Hematopoietic multipotent progenitor cell treated with erythropoietin and hydrocortisone succinate and interleukin-3 and kit ligand, for 6 days (in vitro differentiated cells): ENCODE measurements around the gene SPECC1.
A peak's percentile ranks its signal among the peaks of the same experiment; 100 is the strongest.
"Not testable (repeated sequence)": the region's sequence is repeated elsewhere in the genome, so short reads cannot be mapped to it uniquely, and the experiment has no call there.

Experiments used
- DNase-seq: peaks from one replicate; pipeline ENCODE4 v3.0.0-alpha.2; 2015

The SPECC1 gene

GRCh38 chr17:20214794-20215193, 205.6 kb downstream of the SPECC1 start:
- no peak for DNase-seq

GRCh38 chr17:20216154-20216815, 207.1 kb downstream of the SPECC1 start:
- DNase-seq = no peak

DNA sequence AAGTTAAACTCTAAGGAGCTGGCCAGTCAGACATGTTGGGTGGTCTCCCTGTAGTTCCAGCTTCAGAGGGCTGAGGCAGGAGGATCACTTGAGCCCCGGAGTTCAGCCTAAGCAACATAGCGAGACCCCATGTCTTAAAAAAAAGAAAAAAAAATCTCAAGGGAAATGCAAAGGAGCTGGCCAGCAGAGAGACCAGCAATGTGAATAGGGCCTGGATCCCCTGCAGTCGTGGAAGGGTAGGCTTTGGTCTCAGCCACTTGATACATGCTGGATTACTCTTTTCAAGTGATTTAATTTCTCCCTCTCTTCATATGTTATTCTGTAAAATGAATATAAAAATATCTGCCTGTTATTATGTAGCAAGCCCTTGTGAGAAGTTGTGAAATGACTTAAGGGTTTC, 207.7 kb downstream of the SPECC1 start:
- DNase-seq = no peak

- DNase-seq = no peak
These were observed 208.5 kb downstream of the SPECC1 start for GRCh38 chr17:20217677-20218076.

GRCh38 chr17:20218272-20218671, 209.1 kb downstream of the SPECC1 start:
- DNase-seq = no peak

DNA sequence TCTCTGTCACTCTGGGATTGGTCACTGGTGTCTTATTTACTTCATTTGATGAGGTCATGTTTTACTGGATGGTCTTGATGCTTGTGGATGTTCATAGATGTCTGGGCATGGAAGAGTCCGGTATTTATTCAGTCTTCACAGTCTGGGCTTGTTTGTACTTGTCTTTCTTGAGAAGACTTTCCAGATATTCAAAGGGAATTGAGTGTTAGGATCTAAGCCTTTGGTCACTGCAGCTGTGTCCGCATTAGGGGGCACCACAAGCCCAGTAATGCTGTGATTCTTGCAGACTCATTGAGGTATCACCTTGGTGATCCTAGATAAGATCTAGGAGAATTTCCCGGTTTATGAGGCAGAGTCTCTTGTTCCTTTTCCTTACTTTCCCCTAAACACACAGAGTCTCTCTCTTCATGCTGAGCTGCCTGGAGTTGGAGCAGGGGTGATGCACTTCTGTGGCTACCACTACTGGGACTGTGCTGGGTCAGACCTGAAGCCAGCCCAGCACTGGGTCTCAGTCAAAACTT, 214.7 kb downstream of the SPECC1 start:
- DNase-seq = no peak

DNA sequence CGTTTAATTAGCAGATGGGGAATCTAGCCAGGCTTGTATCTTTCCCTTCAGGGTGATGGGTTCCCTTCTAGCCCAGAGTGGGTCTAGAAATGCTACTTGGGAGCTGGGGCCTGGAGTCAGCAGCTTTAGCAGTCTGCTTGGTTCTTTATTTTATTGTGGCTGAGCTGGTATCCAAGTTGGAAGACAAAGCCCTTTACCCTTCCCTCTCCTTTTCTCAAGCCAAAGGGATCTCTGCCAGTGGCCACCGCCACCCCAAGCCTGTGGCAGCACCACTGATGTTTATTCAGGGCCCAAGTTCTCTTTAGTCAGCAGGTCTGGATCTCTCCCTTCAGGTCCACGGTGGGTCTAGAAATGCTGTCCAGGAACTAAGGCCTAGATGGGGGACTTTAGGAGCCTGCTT, 215.2 kb downstream of the SPECC1 start:
- DNase-seq = no peak

- DNase-seq = no peak
These were observed 216.3 kb downstream of the SPECC1 start for GRCh38 chr17:20225162-20226115.

GRCh38 chr17:20226814-20227482, 217.8 kb downstream of the SPECC1 start:
- peak; percentile 89 for DNase-seq

DNA sequence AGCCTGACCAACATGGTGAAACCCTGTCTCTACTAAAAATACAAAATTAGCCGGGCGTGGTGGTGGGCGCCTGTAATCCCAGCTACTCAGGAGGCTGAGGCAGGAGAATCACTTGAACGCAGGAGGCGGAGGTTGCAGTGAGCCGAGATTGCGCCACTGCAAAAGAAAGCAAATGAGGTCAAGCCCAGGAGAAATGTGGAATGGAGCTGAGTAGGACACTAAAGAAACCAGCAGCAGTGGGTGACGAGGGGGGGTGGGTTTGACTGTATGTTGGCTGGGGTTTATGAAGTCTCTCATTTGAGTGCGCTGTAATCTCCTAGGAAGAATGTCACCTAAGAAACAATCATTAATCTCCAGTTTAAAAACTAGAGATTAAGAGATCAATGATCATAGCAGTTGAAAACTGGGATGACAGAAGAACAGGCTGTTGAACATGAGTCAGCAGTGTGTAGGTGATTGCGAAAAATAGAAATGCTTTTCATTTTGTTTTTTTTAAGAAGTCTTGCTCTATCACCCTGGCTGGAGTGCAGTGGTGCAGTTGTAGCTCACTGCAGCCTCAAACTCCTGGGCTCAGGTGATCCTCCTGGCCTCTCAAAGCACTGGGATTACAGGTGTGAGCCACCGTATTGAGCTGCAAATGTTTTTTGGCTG, 218.7 kb downstream of the SPECC1 start:
- peak; percentile 18 for DNase-seq

DNA sequence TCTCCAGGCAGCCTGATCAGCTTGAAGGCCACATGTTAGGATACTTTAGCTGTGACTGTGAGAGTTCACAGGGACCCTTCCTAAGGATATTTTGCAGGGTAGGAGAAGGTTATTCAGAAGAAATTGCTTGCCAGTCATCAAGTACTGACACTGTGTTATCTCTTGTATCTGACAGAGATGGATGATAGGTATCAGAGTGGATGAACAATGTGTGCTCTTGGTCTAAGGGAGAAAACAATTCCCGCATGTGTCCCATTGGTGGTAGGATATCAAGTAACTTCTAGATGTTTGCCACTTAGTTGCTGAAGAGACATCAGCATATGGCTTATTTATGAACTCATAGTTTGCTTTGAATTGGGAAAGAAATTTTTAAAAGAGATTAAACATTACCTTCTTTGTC, 219.3 kb downstream of the SPECC1 start:
- no peak for DNase-seq

GRCh38 chr17:20228860-20229259, 219.7 kb downstream of the SPECC1 start:
- DNase-seq = no peak

DNA sequence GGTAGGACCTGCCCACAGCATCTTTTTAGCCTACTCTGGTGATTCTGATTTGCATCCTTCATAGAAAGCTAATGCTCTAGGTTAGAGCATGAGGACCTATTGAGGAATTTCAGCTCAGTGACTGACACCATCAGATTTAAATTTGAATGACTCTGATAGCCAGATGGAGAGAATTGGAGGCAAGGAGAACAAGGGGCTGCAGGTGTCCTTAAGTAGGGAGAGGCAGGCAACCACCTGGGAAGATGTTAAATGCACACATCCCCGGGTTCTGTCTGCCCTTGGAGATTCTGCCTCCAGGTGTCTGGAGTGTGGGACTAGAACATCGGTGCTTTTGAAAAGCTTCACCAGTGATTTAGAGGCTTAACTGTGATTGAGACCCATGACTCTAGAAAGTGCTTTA, 221.8 kb downstream of the SPECC1 start:
- no peak for DNase-seq

DNA sequence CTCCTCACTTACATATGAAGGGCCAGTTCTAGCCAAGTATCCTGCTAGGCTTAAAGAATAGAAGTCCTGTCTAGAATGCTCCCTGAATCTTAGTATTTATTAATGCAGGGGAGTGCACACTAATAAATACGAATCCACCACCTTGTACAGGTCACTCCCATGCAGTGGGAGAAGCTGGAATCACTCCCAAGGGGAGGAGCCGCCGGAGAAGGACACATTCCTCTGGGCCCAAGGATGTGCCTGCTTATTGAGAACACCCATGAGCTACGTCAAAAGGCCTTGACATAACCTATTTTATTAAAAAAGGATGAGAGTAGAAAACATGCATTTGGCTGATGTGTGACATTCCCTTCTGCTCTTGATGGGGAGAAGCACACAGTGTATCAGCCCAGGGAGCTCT, 223.5 kb downstream of the SPECC1 start:
- DNase-seq = no peak

GRCh38 chr17:20234276-20234675, 225.1 kb downstream of the SPECC1 start:
- no peak for DNase-seq

GRCh38 chr17:20235747-20236146, 226.6 kb downstream of the SPECC1 start:
- no peak for DNase-seq

DNA sequence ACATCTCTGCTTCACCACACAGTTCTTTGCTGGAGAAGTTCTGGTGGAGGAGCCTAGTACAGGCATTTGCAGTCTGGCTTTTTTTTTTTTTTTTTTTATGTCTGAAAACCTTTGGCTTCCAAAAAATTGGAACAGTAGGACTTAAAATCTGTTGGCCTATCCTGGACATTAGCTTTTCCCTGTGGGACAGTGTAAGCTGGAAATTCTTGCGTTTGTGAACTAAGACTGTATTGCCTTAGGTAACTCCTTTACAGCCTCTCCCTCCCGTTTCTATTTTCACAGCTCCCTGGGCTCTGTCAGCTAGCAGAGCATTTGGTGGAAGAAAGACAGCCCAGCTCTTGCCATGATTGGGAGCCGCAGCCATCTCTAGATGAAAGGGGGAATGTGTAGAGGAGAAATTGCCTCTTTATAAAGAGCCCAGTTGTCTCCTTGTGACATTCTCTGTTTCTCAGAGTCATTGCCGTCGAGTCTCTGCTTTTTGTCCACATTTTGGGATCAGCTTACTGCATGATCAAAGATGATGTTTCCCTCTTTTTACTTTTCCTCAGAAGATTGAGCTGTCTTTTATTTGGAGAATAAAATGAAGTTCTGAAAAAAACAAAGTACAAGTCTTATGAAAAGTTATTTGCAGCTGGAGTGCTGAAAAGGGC, 227.5 kb downstream of the SPECC1 start:
- no peak for DNase-seq

GRCh38 chr17:20239776-20240175, 230.6 kb downstream of the SPECC1 start:
- DNase-seq = not testable (repeated sequence)

GRCh38 chr17:20241855-20242254, 232.7 kb downstream of the SPECC1 start:
- no peak for DNase-seq

GRCh38 chr17:20242271-20242670, 233.1 kb downstream of the SPECC1 start:
- no peak for DNase-seq

DNA sequence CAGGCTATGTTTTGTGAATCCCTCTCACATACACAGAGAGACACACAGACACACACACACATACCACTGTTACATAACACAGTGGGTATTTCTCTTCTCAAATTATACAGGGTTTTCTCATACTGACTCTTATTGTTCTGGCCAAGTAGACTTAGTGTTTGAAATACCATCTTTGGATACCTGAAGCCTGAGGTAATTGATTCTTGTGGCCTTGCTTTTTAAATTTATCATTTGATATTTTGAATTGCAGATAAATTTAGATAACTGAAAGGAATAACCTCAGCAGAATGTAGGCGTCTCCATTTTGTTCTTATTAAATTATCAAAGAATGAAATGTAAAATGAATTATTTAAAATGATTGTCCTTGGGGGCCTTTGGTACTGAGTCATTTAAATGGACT, 234.4 kb downstream of the SPECC1 start:
- DNase-seq = no peak

DNA sequence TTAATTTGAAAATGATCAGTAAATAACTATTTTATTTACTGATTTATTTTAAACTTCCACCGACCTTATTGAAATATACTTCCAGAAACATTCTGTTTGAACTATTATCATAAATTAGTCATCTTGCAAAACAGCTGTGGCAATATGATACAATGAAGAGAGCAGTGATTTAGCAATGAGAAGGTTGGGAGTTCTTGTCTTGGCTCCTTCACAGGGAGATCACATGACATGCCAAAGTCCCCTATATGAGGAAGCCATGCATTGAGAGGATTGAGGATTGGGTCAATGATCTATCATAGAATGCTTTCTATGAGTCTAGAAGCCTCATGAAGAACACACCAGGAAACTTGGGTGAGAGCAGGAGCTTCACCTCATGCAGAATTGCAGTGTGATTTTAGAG, 235.5 kb downstream of the SPECC1 start:
- DNase-seq = no peak
